ENCODE results near the gene EPS15.
"Not testable (repeated sequence)": the region's sequence is repeated elsewhere in the genome, so short reads cannot be mapped to it uniquely, and the experiment has no call there.

EPS15 gene

GRCh38 chr1:51439895-51440294 is 79.2 kb downstream of the EPS15 start:
- in situ Hi-C loops (cut with MboI; ENCODE audit: low pct_unique_long_range_greater_than_20kb, low sequenced_read_pairs): no loop called here
- no peak for DNase-seq

- in situ Hi-C loops (cut with MboI; ENCODE audit: low pct_unique_long_range_greater_than_20kb, low sequenced_read_pairs): no loop called here
- DNase-seq: no peak
These were observed 80.0 kb downstream of the EPS15 start for GRCh38 chr1:51439053-51439452.

- in situ Hi-C loops (cut with MboI; ENCODE audit: low pct_unique_long_range_greater_than_20kb, low sequenced_read_pairs); DNase-seq: not testable (repeated sequence)
These were observed 81.7 kb downstream of the EPS15 start for GRCh38 chr1:51437391-51437790.

- no peak for DNase-seq
- in situ Hi-C loops (cut with MboI; ENCODE audit: low pct_unique_long_range_greater_than_20kb, low sequenced_read_pairs): no loop called here
These were observed 83.2 kb downstream of the EPS15 start for GRCh38 chr1:51435878-51436277.

- no peak for DNase-seq
- in situ Hi-C loops (cut with MboI; ENCODE audit: low pct_unique_long_range_greater_than_20kb, low sequenced_read_pairs): no loop called here
These were observed 85.0 kb downstream of the EPS15 start for GRCh38 chr1:51433972-51434510.

- in situ Hi-C loops (cut with MboI; ENCODE audit: low pct_unique_long_range_greater_than_20kb, low sequenced_read_pairs): no loop called here
- DNase-seq: peak; percentile 45
These were observed 85.6 kb downstream of the EPS15 start for GRCh38 chr1:51433269-51433971.

GRCh38 chr1:51432146-51432545 is 86.9 kb downstream of the EPS15 start:
- in situ Hi-C loops (cut with MboI; ENCODE audit: low pct_unique_long_range_greater_than_20kb, low sequenced_read_pairs): no loop called here
- no peak for DNase-seq

GRCh38 chr1:51427438-51427837 is 91.6 kb downstream of the EPS15 start:
- DNase-seq: no peak
- in situ Hi-C loops (cut with MboI; ENCODE audit: low pct_unique_long_range_greater_than_20kb, low sequenced_read_pairs): no loop called here

- DNase-seq: no peak
- in situ Hi-C loops (cut with MboI; ENCODE audit: low pct_unique_long_range_greater_than_20kb, low sequenced_read_pairs): no loop called here
These were observed 93.1 kb downstream of the EPS15 start for GRCh38 chr1:51425955-51426354.

GRCh38 chr1:51425273-51425672 is 93.8 kb downstream of the EPS15 start:
- in situ Hi-C loops (cut with MboI; ENCODE audit: low pct_unique_long_range_greater_than_20kb, low sequenced_read_pairs): no loop called here
- DNase-seq: no peak

- no peak for DNase-seq
- in situ Hi-C loops (cut with MboI; ENCODE audit: low pct_unique_long_range_greater_than_20kb, low sequenced_read_pairs): no loop called here
These were observed 95.8 kb downstream of the EPS15 start for GRCh38 chr1:51423073-51423821.

GRCh38 chr1:51422367-51423072 is 96.5 kb downstream of the EPS15 start:
- no peak for DNase-seq
- in situ Hi-C loops (cut with MboI; ENCODE audit: low pct_unique_long_range_greater_than_20kb, low sequenced_read_pairs): no loop called here

GRCh38 chr1:51421964-51422363 is 97.1 kb downstream of the EPS15 start:
- in situ Hi-C loops (cut with MboI; ENCODE audit: low pct_unique_long_range_greater_than_20kb, low sequenced_read_pairs): no loop called here

GRCh38 chr1:51420867-51421627 is 98.0 kb downstream of the EPS15 start:
- DNase-seq: no peak
- in situ Hi-C loops (cut with MboI; ENCODE audit: low pct_unique_long_range_greater_than_20kb, low sequenced_read_pairs): no loop called here

More at GRCh38 chr1:51421964-51422363, 97.1 kb downstream of the EPS15 start:
- peak; percentile 60 for DNase-seq

- no peak for DNase-seq
These were observed 100.6 kb downstream of the EPS15 start for GRCh38 chr1:51418384-51418959.

GRCh38 chr1:51417496-51418383 is 101.3 kb downstream of the EPS15 start:
- DNase-seq: no peak
- in situ Hi-C loops (cut with MboI; ENCODE audit: low pct_unique_long_range_greater_than_20kb, low sequenced_read_pairs): no loop called here

More at GRCh38 chr1:51418384-51418959, 100.6 kb downstream of the EPS15 start:
- in situ Hi-C loops (cut with MboI; ENCODE audit: low pct_unique_long_range_greater_than_20kb, low sequenced_read_pairs): no loop called here

GRCh38 chr1:51416910-51417309 is 102.2 kb downstream of the EPS15 start:
- in situ Hi-C loops (cut with MboI; ENCODE audit: low pct_unique_long_range_greater_than_20kb, low sequenced_read_pairs): no loop called here

GRCh38 chr1:51415963-51416362 is 103.1 kb downstream of the EPS15 start:
- no peak for DNase-seq
- in situ Hi-C loops (cut with MboI; ENCODE audit: low pct_unique_long_range_greater_than_20kb, low sequenced_read_pairs): no loop called here

More at GRCh38 chr1:51416910-51417309, 102.2 kb downstream of the EPS15 start:
- DNase-seq: no peak

Data from KBM-7 (cell line).